Kasumi-1 (cell line): Measurements from ENCODE around the gene GALNT17.

Source experiments
- DNase-seq, 2 experiments: peaks; one replicate each; lab custom pipeline; 2025; lab: John Stamatoyannopoulos, UW

The GALNT17 gene

GRCh38 chr7:71746006-71746405 lies 614.1 kb downstream of the GALNT17 start:
- no peak for DNase-seq

- DNase-seq = no peak
Measured at GRCh38 chr7:71750290-71750689, 618.3 kb downstream of the GALNT17 start.

- peak; percentile 21 to 27 for DNase-seq
Measured at GRCh38 chr7:71752171-71752935, 620.4 kb downstream of the GALNT17 start.

DNA sequence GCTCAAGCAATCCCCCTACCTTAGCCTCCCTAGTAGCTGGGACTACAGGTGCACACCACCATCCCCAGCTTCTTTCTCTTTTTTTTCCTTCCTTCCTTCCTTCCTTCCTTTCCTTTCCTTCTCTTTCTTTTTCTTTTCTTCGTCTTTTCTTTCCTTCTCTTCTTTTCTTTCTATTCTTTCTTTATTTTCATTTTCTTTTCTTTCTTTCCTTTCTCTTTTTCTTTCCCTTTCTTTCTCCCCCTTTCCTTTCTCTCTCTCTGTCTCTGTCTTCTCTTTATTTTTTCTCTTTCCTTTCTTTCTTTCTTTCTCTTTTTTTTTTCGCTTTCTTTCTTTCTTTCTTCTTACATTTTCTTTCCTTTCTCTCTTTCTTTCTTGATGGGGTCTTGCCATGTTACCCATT lies 621.3 kb downstream of the GALNT17 start:
- no peak for DNase-seq

GRCh38 chr7:71753956-71754664 lies 622.2 kb downstream of the GALNT17 start:
- no peak for DNase-seq

DNA sequence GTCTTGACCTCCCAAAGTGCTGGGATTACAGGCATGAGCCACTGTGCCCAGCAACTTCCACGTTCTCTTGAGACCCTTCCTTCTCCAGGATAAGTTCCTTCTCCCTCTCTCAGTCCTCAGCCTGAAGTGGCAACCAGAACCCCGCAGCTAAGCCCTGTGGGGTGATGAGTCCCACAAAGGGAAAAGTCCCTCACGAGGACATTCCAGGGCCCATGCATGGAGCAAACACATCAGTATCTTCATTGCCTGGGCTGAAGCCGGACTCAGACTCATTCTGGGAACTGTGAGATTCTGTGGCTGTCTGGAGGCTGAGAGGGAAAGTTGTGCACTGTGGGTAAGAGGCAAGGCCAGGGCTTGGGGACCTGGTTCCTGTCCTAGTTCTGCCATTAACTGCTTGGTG lies 622.9 kb downstream of the GALNT17 start:
- DNase-seq = no peak

DNA sequence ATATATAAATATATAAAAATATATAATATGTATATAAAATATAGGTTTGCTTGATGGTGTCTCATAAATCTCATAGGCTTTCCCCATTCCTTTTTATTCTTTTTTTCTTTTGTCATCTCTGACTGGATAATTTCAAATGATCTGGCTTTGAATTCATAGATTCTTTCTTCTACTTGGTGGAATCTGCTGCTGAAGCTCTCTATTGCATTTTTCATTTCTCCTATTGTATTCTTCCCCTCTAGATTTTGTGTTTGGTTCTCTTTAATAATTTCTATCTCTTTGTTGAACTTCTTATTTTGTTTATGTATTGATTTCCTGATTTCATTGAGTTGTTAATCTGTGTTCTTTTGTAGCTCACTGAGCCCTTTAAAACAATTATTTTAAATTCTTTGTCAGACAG lies 629.4 kb downstream of the GALNT17 start:
- no peak for DNase-seq
